ENCODE measurements around the gene KRTAP6-3. TPM values are rescaled to one million over a fixed set of nuclear protein-coding genes. Genes with fewer than 3 reads are reported as not detected.

Gene KRTAP6-3
- total and polyA plus RNA-seq, 2 donors (not counting 3 experiments of a cell fraction or from before 2014, with no cell fraction given) = not detected

- Histone ChIP-seq H4K20me1 (replicated peaks; ENCODE audit: control insufficient read depth, extremely low read depth, insufficient read depth, low read length) (no peaks in the 10 kb centered on the region), H3K79me2 (ENCODE audit: control insufficient read depth, insufficient read depth, low read length) (no peaks in the 10 kb centered on the region), H3K9me3 (replicated peaks; ENCODE audit: control insufficient read depth, insufficient read depth, low read length) (peaks cover 8% of the 10 kb centered on the region), H3K4me3 (replicated peaks in 1 of 3; ENCODE audit: insufficient read depth in 1 of 3, low read depth in 1 of 3, low read length in 3 of 3) (no peak within 1 kb of the TSS), H3K27me3 (ENCODE audit: control insufficient read depth in 2 of 2, insufficient read depth in 2 of 2, low read length in 2 of 2) (no peaks in the 10 kb centered on the region), H2AFZ (ENCODE audit: low read depth, low read length) (no peak within 1 kb of the TSS), H3K9ac (replicated peaks; ENCODE audit: extremely low read depth, insufficient read depth, low read length) (no peak within 1 kb of the TSS), H3K4me1 (ENCODE audit: control insufficient read depth, extremely low read depth, insufficient read depth, low read length) (no peaks in the 10 kb centered on the region), H3K27ac (ENCODE audit: insufficient read depth, low read depth, low read length) (no peak within 1 kb of the TSS), H3K36me3 (ENCODE audit: control insufficient read depth in 2 of 2, extremely low read depth in 1 of 2, insufficient read depth in 2 of 2, low read length in 2 of 2) (no peaks in the 10 kb centered on the region), H3K4me2 (ENCODE audit: insufficient read depth, low read length) (no peak within 1 kb of the TSS), H3K9me1 (replicated peaks; ENCODE audit: control insufficient read depth, extremely low read depth, insufficient read depth, low read length) (no peaks in the 10 kb centered on the region)
- BruUV-seq (replicated peaks) = no TSS peak
- FAIRE-seq = no peak
- POLR2A ChIA-PET = no interaction called here
- intact Hi-C loops (cut with micrococcal nuclease) (no loop called here), dilution Hi-C loops (cut with MboI; ENCODE audit: extremely low pct_ligation_motif_present, low sequenced_read_pairs) (no loop called here)
- TF ChIP-seq MAX (IDR thresholded peaks at IDR 0.05; ENCODE audit: insufficient read depth, insufficient read length) (no peak), MYC (IDR thresholded peaks at IDR 0.05; ENCODE audit: low read depth, low read length) (no peak), EZH2 (IDR thresholded peaks at IDR 0.05; ENCODE audit: borderline replicate concordance, low read depth, low read length, severe bottlenecking) (no peak), JUN (IDR thresholded peaks at IDR 0.05; ENCODE audit: borderline replicate concordance, insufficient read depth, insufficient read length, low read depth) (no peak), FOS (IDR thresholded peaks at IDR 0.05; ENCODE audit: borderline replicate concordance, insufficient read depth, low read length) (no peak), GATA2 (IDR thresholded peaks at IDR 0.05; ENCODE audit: insufficient read depth, insufficient read length, low read depth, low read length) (no peak), POLR2A (IDR thresholded peaks at IDR 0.05; ENCODE audit: low read depth, low read length) (no peak), POLR2AphosphoS5 (IDR thresholded peaks at IDR 0.05; ENCODE audit: insufficient read depth, low read depth, low read length) (no peak), CTCF (IDR thresholded peaks at IDR 0.05; ENCODE audit: extremely low read depth in 1 of 2, insufficient read depth in 1 of 2, low read depth in 1 of 2, low read length in 2 of 2) (no peak)
- CTCF ChIA-PET = no interaction called here
- no peak for DNase-seq (ENCODE audit: low read depth, low spot score)
These were observed 6.6 kb downstream of the KRTAP6-3 start, which contains the start of gene KRTAP6-2 for GRCh38 chr21:30598802-30599201. TSS of gene KRTAP6-2 (minus strand) at chr21:30598902. CDS start at chr21:30598874, 28 bp downstream.

Data from endothelial cell of umbilical vein (primary cell).